Fibroblast of peridontal ligament (primary cell): ENCODE measurements around the gene CCDC121.
A peak's percentile ranks its signal among the peaks of the same experiment; 100 is the strongest.

ENCODE experiments used
- DNase-seq: peaks from one replicate; pipeline ENCODE4 v3.0.0-alpha.2; 2010; ENCODE audit errors: extremely low read depth

CCDC121 gene, protein sequence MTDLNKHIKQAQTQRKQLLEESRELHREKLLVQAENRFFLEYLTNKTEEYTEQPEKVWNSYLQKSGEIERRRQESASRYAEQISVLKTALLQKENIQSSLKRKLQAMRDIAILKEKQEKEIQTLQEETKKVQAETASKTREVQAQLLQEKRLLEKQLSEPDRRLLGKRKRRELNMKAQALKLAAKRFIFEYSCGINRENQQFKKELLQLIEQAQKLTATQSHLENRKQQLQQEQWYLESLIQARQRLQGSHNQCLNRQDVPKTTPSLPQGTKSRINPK

GRCh38 chr2:27628767-27629709, at the start of gene CCDC121, which contains the start of gene GPN1:
TSS of gene CCDC121 (minus strand) at chr2:27629012. CDS start at chr2:27627799, 1,213 bp downstream.
TSS of gene GPN1 (plus strand) at chr2:27629050. CDS start at chr2:27629059, 9 bp downstream.
- DNase-seq = peak; percentile 91

DNA sequence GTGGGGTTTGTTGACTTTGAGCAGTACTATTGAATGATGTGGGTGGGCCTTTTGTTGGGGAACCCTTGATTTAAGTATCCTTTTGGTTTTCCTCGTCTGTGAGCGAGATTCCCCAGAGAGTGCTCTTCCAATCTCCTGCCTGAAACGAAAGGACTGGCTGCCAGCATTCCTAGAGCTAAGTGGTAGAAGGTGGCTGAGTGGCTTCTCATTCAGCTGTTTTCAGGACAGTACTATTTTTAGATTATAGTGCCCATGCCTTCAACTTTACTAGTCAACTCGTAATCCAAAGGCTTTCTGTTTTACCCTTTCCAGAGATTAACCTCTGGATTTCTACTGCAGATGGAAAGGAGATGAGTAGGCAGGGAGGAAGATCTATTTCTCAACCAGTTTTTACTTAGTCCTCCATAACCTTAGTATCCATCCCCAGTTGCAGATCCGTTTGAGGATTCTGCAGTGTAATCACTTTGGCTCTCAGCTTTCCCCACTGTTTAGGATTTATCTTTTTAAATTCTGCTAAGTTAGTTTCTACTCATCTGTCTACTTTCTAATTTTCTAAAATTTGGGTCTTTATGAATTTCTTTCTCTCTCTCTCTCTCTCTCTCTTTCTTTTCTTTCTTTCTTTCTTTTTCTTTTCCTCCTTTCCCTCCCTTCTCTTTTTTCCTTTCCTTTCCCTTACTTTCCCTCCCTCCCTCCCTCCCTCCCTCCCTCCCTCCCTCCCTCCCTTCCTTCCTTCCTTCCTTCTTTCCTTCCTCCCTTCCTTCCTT, 44.1 kb upstream of the CCDC121 start:
- DNase-seq = no peak

GRCh38 chr2:27671235-27671634, 42.4 kb upstream of the CCDC121 start:
- DNase-seq = no peak

- no peak for DNase-seq
These were observed 38.6 kb upstream of the CCDC121 start for GRCh38 chr2:27667446-27667845.

GRCh38 chr2:27664622-27665363, 36.0 kb upstream of the CCDC121 start:
- DNase-seq = no peak

- DNase-seq = no peak
These were observed 35.4 kb upstream of the CCDC121 start for GRCh38 chr2:27664154-27664574.

DNA sequence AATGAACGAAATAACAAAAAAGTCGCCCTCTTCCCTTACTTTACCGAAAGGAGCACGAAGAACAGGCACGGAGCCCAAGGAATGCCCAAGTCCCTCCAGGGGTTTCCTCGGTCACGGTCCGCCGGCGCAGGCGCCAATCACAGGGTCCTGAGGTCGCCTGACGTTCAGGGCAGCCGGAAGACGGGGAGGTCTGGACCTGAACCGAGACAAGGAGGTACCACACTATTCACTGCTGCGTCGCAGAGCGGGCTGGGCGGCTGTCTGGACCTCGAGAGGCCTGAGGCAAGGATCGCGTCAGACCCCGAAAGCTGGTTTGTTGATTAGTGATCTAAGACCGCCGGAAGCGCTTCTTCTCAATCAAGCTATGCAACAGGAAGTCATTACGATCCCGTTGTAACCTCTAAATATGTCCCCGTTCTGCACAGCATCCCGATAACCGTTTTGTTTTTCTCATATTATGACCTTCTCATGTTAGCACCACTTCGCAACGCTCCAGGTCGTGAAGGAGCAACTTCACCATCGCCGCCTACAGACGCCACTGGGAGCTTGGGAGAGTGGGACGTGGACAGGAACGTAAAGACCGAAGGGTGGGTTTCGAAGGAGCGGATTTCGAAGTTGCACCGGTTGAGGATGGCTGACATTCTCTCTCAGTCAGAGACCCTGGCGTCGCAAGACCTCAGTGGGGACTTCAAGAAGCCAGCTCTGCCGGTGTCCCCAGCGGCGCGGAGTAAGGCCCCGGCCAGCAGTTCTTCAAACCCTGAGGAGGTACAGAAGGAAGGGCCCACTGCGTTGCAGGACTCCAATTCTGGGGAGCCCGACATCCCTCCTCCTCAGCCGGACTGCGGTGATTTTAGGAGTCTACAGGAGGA, 34.7 kb upstream of the CCDC121 start, which contains the start of the genes SLC4A1AP and SUPT7L:
TSS of gene SLC4A1AP (plus strand) at position 605 of the 869 bp plus-strand sequence. CDS start at position 631, 26 bp downstream.
TSS of gene SUPT7L (minus strand) at position 330 of the 869 bp plus-strand sequence. CDS start 1,422 bp downstream, outside the sequence.
- peak; percentile 92 for DNase-seq

- DNase-seq = no peak
These were observed 32.6 kb upstream of the CCDC121 start for GRCh38 chr2:27661371-27661770.

- peak; percentile 25 for DNase-seq
These were observed 26.5 kb upstream of the CCDC121 start for GRCh38 chr2:27655155-27655951.

DNA sequence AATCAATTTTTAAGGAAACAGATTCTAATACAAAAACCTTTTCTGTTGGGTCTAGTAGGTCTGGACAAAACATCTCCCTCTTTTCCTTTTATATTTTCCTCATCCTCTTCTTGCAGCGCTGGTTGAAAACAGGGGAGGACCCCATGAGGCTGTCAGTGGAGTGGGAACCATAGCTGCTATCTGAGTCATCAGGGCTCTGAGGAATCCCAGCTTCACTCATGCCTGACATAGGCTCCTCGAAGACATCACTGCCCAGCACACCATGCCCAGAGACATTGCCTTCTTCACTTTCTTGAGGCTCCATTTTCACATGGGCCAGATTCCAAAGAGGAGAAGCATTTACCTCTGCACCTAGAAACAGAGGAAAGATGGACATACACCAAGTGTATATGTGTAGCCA, 24.6 kb upstream of the CCDC121 start:
- no peak for DNase-seq

DNA sequence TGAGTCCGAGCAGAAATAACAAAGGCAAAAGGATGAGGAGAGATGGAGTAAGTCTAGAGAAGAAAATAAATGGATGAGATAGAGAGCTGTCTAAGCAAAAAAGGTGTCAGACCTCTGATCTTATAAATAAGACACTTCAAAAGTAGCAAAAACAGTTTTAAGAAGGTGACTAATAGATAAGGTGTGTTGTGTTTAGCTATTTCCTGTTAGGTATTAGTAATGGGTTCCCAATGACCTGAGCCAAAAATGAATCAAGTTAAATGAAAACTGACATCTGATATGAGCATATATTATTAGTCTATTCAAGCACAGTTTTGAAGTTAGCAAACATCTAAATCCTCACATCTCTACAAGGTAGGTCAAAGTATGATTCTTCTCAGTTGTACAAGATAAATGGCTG, 24.0 kb upstream of the CCDC121 start:
- DNase-seq = no peak

DNA sequence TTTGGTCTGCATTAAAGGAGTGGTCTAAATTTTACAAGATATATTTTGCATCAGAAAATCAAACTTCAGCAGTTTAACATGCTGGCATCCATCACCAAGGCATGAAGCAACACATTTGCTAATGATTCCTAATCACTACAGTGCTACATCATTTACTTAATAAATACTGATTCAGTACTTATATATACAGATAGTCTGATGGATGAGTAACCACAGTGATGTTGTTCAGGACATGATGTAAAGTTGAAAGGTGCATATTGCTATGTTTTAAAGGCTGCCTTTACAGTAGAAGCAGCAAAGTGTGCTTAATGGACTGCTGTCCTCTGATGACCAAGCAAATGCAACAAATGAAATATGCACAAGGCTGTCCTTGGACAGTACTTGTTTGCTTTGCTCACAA, 23.5 kb upstream of the CCDC121 start:
- no peak for DNase-seq

DNA sequence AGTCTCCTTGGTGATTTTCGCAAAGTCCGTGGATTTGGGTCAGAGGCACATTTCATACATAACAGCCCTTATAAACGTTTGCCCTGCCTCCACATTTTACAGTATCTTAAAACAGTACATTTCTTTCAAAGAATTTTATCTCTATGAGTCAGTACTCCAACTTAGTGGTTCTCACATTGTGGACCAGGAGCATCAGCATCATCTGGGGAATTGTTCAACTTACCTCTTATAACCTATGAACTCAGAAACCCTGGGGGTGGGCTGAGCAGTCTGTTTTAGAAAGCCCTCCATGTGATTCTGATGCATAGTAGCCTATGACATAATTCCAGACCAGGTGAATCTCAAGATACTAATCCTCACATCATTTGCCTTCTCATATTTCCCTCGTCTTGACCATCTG, 22.2 kb upstream of the CCDC121 start:
- no peak for DNase-seq

- DNase-seq = no peak
These were observed 18.9 kb upstream of the CCDC121 start for GRCh38 chr2:27647737-27648136.

DNA sequence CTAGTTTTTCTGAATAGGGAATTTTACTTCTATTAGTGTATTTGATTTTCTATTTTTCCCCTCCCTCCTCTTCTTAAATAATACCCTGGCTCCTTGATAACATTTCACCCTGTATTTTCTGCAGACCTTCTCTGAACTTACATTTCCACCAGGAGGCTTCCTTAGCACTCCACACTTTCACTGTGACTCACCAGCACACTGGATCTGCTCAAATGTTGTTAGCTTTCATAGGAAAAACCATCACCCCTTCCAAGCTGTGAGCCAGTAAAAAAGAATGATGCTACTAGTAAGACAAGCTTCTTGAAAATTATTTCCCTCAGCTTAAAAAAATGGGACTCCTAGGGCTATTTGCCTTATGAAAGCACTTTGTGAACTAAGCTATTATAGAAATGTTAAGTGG, 18.5 kb upstream of the CCDC121 start:
- peak; percentile 47 for DNase-seq

- DNase-seq = no peak
These were observed 16.4 kb upstream of the CCDC121 start for GRCh38 chr2:27645197-27645596.

DNA sequence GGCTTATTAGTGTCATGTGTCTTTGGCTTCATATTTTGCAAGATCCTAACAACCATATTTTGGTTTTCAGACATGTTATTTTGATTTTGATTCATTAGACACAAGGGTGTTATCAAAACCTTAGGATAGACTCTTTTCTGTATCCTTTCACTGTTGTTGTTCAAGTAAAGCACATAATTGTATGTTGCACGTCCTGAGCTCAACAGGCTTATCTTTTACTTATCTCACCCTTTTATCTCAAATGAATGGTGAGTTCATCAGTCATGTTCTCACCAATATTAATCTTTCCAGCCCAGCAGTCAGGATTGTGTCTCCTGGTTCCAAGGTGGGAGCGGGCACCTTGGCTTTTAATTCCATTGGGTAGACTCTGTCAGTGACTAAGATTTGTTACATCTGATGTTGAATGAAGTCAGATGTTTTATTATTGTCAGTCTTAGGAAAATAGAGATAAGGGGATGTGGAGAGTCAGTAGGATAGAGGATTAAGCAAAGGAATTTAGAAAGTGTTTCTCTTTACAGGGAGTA, 12.0 kb upstream of the CCDC121 start:
- no peak for DNase-seq

- peak; percentile 57 for DNase-seq
These were observed 9.9 kb upstream of the CCDC121 start for GRCh38 chr2:27638709-27639108.
